Ishikawa (cell line): ENCODE data around the gene SCAF11.

ENCODE experiments used
- CEBPB ChIP-seq: IDR thresholded peaks from 2 replicates; pipeline ENCODE4 v1.6.1; 2012
- CREB1 ChIP-seq: IDR thresholded peaks from 2 replicates; pipeline ENCODE4 v1.6.1; 2012; ENCODE audit warnings: low read depth
- EP300 ChIP-seq: IDR thresholded peaks from 2 replicates; pipeline ENCODE4 v1.6.1; 2012; ENCODE audit warnings: borderline replicate concordance
- MAX ChIP-seq: IDR thresholded peaks from 2 replicates; pipeline ENCODE4 v1.6.1; 2012
- RAD21 ChIP-seq: IDR thresholded peaks from 2 replicates; pipeline ENCODE4 v1.6.1; 2012; ENCODE audit warnings: low read depth
- REST ChIP-seq: IDR thresholded peaks from 2 replicates; pipeline ENCODE4 v1.6.1; 2012; ENCODE audit warnings: low read depth, mild to moderate bottlenecking
- TAF1 ChIP-seq: IDR thresholded peaks from 2 replicates; pipeline ENCODE4 v1.6.1; 2012; ENCODE audit warnings: low read depth, mild to moderate bottlenecking

DNA sequence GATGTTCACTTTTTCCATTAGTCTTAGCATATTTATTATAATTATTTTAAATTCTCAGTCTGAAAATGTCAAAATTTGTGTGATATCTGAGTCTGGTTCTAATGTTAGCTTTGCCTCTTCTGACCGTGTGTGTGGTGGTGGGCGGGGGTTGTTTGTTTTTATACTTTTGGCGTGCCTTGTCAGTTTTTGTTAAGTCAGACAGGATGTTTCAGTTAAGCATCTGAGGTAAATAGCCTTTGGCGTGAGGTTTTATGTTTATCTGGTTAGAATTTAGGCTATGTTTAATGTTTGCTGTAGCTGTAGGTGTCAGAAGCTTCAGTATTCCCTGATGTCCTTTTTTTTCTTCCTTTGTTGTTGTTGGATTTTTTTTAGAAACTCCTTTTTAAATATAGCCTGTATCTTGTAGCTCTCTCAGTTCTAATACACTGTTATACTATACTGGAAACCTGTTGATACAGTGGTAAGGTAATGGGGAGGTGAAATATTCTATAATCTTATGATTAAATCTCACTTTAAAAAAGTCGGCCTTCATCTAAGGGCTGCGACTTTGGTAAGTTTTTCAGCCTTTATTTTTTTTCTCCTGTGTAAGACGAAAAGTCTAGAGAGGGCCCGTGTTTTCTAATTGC, 111.6 kb downstream of the SCAF11 start:
- TF ChIP-seq CREB1 (no peak), CEBPB (no peak), EP300 (no peak), RAD21 (no peak), TAF1 (no peak), REST (no peak), MAX (no peak)
